GM12891 (cell line): Measurements from ENCODE around the gene C8G.

Experiments used
- DNase-seq: peaks from one replicate; pipeline ENCODE4 v3.0.0; 2011; ENCODE audit warnings: low spot score; ENCODE audit not compliant: insufficient read length
- FAIRE-seq: peaks from 2 replicates; lab custom pipeline; 2011; peaks lifted over from hg19 to GRCh38; lab: Jason Lieb, UNC
- PAX5 ChIP-seq: IDR thresholded peaks from 2 replicates; pipeline ENCODE4 v1.6.1; 2011; ENCODE audit warnings: low read length, moderate library complexity, mild to moderate bottlenecking; ENCODE audit not compliant: insufficient read depth, severe bottlenecking
- POLR2A ChIP-seq: IDR thresholded peaks from 2 replicates; pipeline ENCODE4 v1.6.1; 2011; ENCODE audit warnings: low read depth, low read length, control low read depth
- POLR2AphosphoS5 ChIP-seq: IDR thresholded peaks from 2 replicates; pipeline ENCODE4 v1.6.1; 2011; ENCODE audit warnings: low read depth, low read length, control low read depth
- POU2F2 ChIP-seq: IDR thresholded peaks from 2 replicates; pipeline ENCODE4 v1.6.1; 2011; ENCODE audit warnings: low read depth, mild to moderate bottlenecking, control low read depth, low read length, moderate library complexity
- SPI1 ChIP-seq: IDR thresholded peaks from 2 replicates; pipeline ENCODE4 v1.6.1; 2011; ENCODE audit warnings: low read depth, low read length, control low read depth
- TAF1 ChIP-seq: IDR thresholded peaks from 2 replicates; pipeline ENCODE4 v1.6.1; 2011; ENCODE audit warnings: low read depth, low read length, control low read depth

Gene C8G

GRCh38 chr9:136960212-136960937 lies 15.3 kb downstream of the C8G start:
- no peak for DNase-seq
- TF ChIP-seq POLR2A: no peak
- TF ChIP-seq PAX5: no peak
- TF ChIP-seq SPI1: no peak
- TF ChIP-seq POLR2AphosphoS5: no peak
- no peak for TF ChIP-seq TAF1
- no peak for TF ChIP-seq POU2F2
- no peak for FAIRE-seq

- no peak for TF ChIP-seq POLR2AphosphoS5
- no peak for TF ChIP-seq POLR2A
- TF ChIP-seq POU2F2: no peak
- no peak for TF ChIP-seq PAX5
- no peak for TF ChIP-seq SPI1
- no peak for TF ChIP-seq TAF1
- no peak for DNase-seq
- FAIRE-seq: no peak
Measured at GRCh38 chr9:136960938-136961275, 15.9 kb downstream of the C8G start.

DNA sequence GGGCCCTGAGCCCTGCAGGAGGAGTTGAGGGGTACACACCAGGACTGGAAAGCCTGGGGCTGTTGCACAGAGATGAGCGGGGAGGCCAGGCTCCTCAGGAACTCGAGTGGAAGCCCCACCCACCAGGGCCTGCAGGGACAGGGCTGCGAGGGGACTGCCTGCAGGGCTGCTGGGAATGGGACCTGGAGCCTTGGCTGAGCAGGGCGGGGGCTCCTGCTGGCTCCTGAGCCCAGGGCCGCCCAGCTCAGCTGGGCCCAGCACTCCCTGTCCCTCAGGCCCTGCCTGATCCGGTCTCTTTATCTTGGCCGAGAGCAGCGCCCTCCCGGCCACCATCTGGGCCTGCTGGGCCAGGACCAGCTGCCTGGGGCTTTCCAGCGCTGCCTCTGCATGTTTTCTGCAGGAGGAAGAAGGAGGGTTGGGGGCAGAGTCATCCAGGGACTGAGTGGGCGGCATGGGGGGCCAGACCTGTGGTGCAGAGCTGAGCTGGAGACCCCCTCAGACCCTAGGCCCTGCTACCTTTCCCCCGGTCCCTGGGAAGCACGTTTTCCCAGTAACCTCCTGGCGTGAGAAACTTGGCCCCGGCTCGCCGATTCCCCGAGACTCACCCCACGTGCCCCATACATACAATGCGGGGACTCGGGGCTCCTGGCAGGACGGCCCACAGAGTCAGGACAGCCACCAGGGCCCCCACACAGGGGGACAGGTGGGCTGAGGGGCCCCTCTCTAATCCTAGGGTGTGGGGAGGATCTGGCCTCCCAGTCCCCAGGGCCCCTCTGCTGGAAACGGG lies 16.4 kb downstream of the C8G start:
- TF ChIP-seq POLR2A (no peak), POLR2AphosphoS5 (no peak), POU2F2 (no peak), SPI1 (no peak), TAF1 (no peak), PAX5 (no peak)
- FAIRE-seq (no peak), DNase-seq (no peak)

DNA sequence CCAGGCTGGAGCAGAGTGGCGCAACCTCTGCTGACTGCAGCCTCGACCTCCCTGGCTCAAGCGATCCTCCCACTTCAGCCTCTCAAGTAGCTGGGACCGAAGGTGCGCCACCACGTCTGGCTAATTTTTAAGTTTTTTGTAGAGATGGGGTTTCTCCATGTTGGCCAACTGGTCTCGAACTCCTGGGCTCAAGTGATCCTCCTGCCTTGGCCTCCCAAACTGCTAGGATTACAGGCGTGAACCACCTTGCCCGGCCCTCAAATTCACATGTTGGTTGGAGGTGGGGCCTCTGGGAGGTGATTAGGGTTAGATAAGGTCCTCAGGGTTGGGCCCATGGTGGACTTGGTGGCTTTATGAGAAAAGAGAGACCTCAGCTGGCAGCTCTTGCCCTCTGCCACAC lies 17.1 kb downstream of the C8G start:
- TF ChIP-seq POLR2AphosphoS5 (no peak), POU2F2 (no peak), TAF1 (no peak), PAX5 (no peak), POLR2A (no peak), SPI1 (no peak)
- no peak for FAIRE-seq
- DNase-seq: no peak

DNA sequence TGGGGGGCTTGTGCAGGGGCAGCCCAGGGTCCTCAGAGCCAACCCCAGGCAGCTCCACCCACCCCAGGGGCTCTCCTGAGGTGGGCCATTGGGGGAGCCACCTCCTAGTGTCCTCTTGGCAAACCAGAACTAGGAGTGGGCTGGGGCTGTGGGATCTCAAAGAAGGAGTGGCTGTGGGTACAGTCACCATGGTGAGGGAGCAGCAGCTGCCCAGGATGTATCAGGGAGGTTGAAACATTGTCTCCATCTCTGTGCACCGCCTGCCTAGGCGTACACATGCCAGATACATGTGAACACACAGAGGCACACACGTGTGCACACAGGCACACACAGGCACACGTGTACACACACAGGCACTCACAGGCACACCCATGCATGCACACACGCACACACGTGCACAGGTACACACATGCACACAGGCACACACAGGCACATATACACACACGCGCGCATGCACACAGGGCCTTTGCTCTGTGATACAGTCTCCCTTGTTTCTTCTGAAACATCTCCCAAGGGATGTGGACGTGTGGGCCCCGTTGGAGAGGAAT lies 17.7 kb downstream of the C8G start:
- FAIRE-seq (no peak), DNase-seq (no peak)
- TF ChIP-seq POU2F2 (no peak), POLR2AphosphoS5 (no peak), PAX5 (no peak), TAF1 (no peak), POLR2A (no peak), SPI1 (no peak)

GRCh38 chr9:136963341-136963740 lies 18.3 kb downstream of the C8G start:
- TF ChIP-seq TAF1 (no peak), POU2F2 (no peak), POLR2A (no peak), POLR2AphosphoS5 (no peak), SPI1 (no peak), PAX5 (no peak)
- DNase-seq: no peak
- no peak for FAIRE-seq

GRCh38 chr9:136963751-136964150 lies 18.7 kb downstream of the C8G start:
- DNase-seq (no peak), FAIRE-seq (no peak)
- TF ChIP-seq PAX5 (no peak), SPI1 (no peak), POLR2A (no peak), POU2F2 (no peak), TAF1 (no peak), POLR2AphosphoS5 (no peak)

- TF ChIP-seq POU2F2 (no peak), PAX5 (no peak), POLR2A (no peak), SPI1 (no peak), TAF1 (no peak), POLR2AphosphoS5 (no peak)
- no peak for DNase-seq
- no peak for FAIRE-seq
Measured at GRCh38 chr9:136964171-136964689, 19.2 kb downstream of the C8G start.

DNA sequence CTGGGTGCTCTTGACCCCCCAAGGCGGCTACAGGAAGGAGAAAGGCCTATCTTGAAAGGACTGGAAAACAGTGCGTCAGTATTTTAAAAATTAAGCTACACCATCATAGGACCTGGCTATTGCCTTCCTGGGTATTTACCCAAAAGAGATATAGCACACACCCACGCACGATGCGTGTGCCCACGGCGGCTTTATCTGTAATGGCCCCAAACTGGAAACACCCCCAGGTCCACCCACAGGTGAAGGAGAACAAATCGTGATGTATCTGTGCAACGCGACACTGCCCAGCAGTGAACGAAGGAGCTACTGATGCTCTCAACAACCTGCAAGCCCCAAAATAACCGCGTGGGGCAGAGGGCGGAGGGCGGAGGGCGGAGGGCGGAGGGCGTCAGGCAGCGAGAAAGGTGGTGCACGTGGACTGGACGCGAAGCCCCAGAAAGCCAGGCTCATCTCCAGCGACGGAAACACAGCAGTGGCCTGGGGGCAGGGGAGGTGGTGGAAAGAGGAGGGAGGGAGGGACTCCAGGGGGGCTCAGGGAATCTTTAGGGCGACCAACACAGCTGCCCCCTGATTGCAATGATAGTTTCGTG lies 19.9 kb downstream of the C8G start:
- TF ChIP-seq SPI1 (no peak), POU2F2 (no peak), POLR2A (no peak), TAF1 (no peak), PAX5 (no peak), POLR2AphosphoS5 (no peak)
- no peak for FAIRE-seq
- no peak for DNase-seq
